ENCODE results near the gene MFSD2B. TPM values are rescaled to one million over a fixed set of nuclear protein-coding genes. Genes with fewer than 3 reads are reported as not detected.
A peak's percentile ranks its signal among the peaks of the same experiment; 100 is the strongest.

The MFSD2B gene
- total RNA-seq, 1 donor from 2014 or later: not detected

- Mint-ChIP-seq H3K4me1 (no peaks in the 10 kb centered on the region), H3K9me3 (no peaks in the 10 kb centered on the region), H3K36me3 (peaks cover 3% of the 10 kb centered on the region), H3K27ac (no peak overlapping the region), H3K4me3 (peak overlapping the region; percentile 58), H3K27me3 (ENCODE audit: insufficient read depth, low read depth) (peaks cover 13% of the 10 kb centered on the region)
- Histone ChIP-seq H3K27ac (no peak overlapping the region), H3K4me3 (peak overlapping the region; percentile 51), H3K27me3 (peaks cover 26% of the 10 kb centered on the region), H3F3A (ENCODE audit: low read depth) (no peaks in the 10 kb centered on the region), H4K20me1 (ENCODE audit: low read depth) (no peaks in the 10 kb centered on the region), H3K4me2 (peak overlapping the region; percentile 92), H3K9me3 (ENCODE audit: low read depth) (no peaks in the 10 kb centered on the region), H2AFZ (replicated peaks) (peak overlapping the region; percentile 86), H3K9ac (no peak overlapping the region), H3K4me1 (peaks cover 8% of the 10 kb centered on the region), H3K79me2 (ENCODE audit: low read depth) (no peaks in the 10 kb centered on the region), H3K36me3 (no peaks in the 10 kb centered on the region)
- TF ChIP-seq EZH2phosphoT487 (IDR thresholded peaks at IDR 0.05) (no peak), EZH2 (IDR thresholded peaks at IDR 0.05) (no peak), CTCF (IDR thresholded peaks at IDR 0.05) (no peak)
- DNase-seq (ENCODE audit: low spot score): no peak
Observed at GRCh38 chr2:24009367-24009679, 562 bp upstream of the MFSD2B start.

- Histone ChIP-seq H3K27ac (no peak overlapping the region), H3K4me1 (peaks cover 8% of the 10 kb centered on the region), H4K20me1 (ENCODE audit: low read depth) (no peaks in the 10 kb centered on the region), H2AFZ (replicated peaks) (peak overlapping the region; percentile 86), H3K4me3 (peak overlapping the region; percentile 51), H3K36me3 (no peaks in the 10 kb centered on the region), H3K9ac (no peak overlapping the region), H3F3A (ENCODE audit: low read depth) (no peaks in the 10 kb centered on the region), H3K27me3 (peaks cover 26% of the 10 kb centered on the region), H3K9me3 (ENCODE audit: low read depth) (no peaks in the 10 kb centered on the region), H3K4me2 (peak overlapping the region; percentile 92), H3K79me2 (ENCODE audit: low read depth) (no peaks in the 10 kb centered on the region)
- Mint-ChIP-seq H3K27ac (no peak overlapping the region), H3K9me3 (no peaks in the 10 kb centered on the region), H3K4me1 (no peaks in the 10 kb centered on the region), H3K4me3 (no peak overlapping the region), H3K27me3 (ENCODE audit: insufficient read depth, low read depth) (peaks cover 13% of the 10 kb centered on the region), H3K36me3 (peaks cover 3% of the 10 kb centered on the region)
- TF ChIP-seq CTCF (IDR thresholded peaks at IDR 0.05): no peak
- no peak for TF ChIP-seq EZH2 (IDR thresholded peaks at IDR 0.05)
- no peak for TF ChIP-seq EZH2phosphoT487 (IDR thresholded peaks at IDR 0.05)
- no peak for DNase-seq (ENCODE audit: low spot score)
Observed at GRCh38 chr2:24010477-24011249, 778 bp downstream of the MFSD2B start.

GRCh38 chr2:24011250-24012104 is 1.6 kb downstream of the MFSD2B start:
- H3K4me3 Mint-ChIP-seq: no peak overlapping the region

More at GRCh38 chr2:24011250-24012104, 1.6 kb downstream of the MFSD2B start:
- H3F3A ChIP-seq (ENCODE audit: low read depth): no peaks in the 10 kb centered on the region
- no peak overlapping the region for H3K27ac ChIP-seq
- no peak overlapping the region for H3K27ac Mint-ChIP-seq
- H2AFZ ChIP-seq (replicated peaks): no peak overlapping the region
- no peak for DNase-seq (ENCODE audit: low spot score)
- no peak overlapping the region for H3K4me2 ChIP-seq
- H3K9me3 ChIP-seq (ENCODE audit: low read depth): no peaks in the 10 kb centered on the region
- peaks cover 13% of the 10 kb centered on the region for H3K27me3 Mint-ChIP-seq (ENCODE audit: insufficient read depth, low read depth)
- H3K4me3 ChIP-seq: no peak overlapping the region
- TF ChIP-seq EZH2phosphoT487 (IDR thresholded peaks at IDR 0.05) (no peak), CTCF (IDR thresholded peaks at IDR 0.05) (no peak), EZH2 (IDR thresholded peaks at IDR 0.05) (no peak)
- no peaks in the 10 kb centered on the region for H3K36me3 ChIP-seq
- H4K20me1 ChIP-seq (ENCODE audit: low read depth): no peaks in the 10 kb centered on the region
- H3K79me2 ChIP-seq (ENCODE audit: low read depth): no peaks in the 10 kb centered on the region
- H3K36me3 Mint-ChIP-seq: peaks cover 3% of the 10 kb centered on the region
- H3K4me1 Mint-ChIP-seq: peaks cover 2% of the 10 kb centered on the region
- peaks cover 26% of the 10 kb centered on the region for H3K27me3 ChIP-seq
- peaks cover 8% of the 10 kb centered on the region for H3K4me1 ChIP-seq
- no peak overlapping the region for H3K9ac ChIP-seq
- H3K9me3 Mint-ChIP-seq: no peaks in the 10 kb centered on the region
